Measurements from ENCODE around the gene DDX1.

The DDX1 gene

DNA sequence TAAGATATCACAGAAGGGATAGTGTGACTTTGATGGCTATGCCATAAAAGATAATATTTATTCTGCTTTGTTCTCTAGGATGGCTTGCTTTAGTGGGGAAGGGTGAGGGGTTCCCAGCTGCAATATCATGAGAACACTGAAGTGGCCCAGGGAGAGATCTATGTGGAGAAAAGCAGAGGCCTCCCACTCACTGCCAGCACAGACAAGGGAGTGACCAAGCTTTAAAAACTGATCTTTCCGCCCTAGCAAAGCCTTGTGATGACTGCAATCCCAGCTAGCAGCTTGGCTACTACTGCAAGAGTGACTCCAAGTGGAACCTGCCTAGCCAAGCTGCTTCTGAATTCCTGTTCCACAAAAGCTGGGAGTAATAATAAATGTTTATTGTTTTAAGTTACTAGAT lies 7.8 kb upstream of the DDX1 start:
- no peaks in the 10 kb centered on the region for H3F3A ChIP-seq (ENCODE audit: low read depth)
- H3K4me3 ChIP-seq (ENCODE audit: low read length, poor library complexity, severe bottlenecking), result no peak overlapping the region
- no peaks in the 10 kb centered on the region for H3K27me3 ChIP-seq (ENCODE audit: insufficient read depth, low read length, poor library complexity, severe bottlenecking)
- H3K4me1 ChIP-seq (ENCODE audit: insufficient read depth, low read length, poor library complexity, severe bottlenecking), result no peaks in the 10 kb centered on the region
- H2AFZ ChIP-seq (ENCODE audit: low read length), result no peak overlapping the region
- no peaks in the 10 kb centered on the region for H3K36me3 ChIP-seq (ENCODE audit: insufficient read depth, low read length)
- no peaks in the 10 kb centered on the region for H4K20me1 ChIP-seq (ENCODE audit: insufficient read depth, low read length, poor library complexity, severe bottlenecking)
- no peak overlapping the region for H3K4me2 ChIP-seq (ENCODE audit: low read depth, low read length, poor library complexity, severe bottlenecking)
- H3K9me3 ChIP-seq (ENCODE audit: insufficient read depth, low read depth, low read length), result no peaks in the 10 kb centered on the region
- H3K9ac ChIP-seq (ENCODE audit: low read depth, low read length, poor library complexity, severe bottlenecking), result no peak overlapping the region
- TF ChIP-seq EZH2phosphoT487 (IDR thresholded peaks at IDR 0.05; ENCODE audit: borderline replicate concordance), result no peak
- TF ChIP-seq, protein P1, sequence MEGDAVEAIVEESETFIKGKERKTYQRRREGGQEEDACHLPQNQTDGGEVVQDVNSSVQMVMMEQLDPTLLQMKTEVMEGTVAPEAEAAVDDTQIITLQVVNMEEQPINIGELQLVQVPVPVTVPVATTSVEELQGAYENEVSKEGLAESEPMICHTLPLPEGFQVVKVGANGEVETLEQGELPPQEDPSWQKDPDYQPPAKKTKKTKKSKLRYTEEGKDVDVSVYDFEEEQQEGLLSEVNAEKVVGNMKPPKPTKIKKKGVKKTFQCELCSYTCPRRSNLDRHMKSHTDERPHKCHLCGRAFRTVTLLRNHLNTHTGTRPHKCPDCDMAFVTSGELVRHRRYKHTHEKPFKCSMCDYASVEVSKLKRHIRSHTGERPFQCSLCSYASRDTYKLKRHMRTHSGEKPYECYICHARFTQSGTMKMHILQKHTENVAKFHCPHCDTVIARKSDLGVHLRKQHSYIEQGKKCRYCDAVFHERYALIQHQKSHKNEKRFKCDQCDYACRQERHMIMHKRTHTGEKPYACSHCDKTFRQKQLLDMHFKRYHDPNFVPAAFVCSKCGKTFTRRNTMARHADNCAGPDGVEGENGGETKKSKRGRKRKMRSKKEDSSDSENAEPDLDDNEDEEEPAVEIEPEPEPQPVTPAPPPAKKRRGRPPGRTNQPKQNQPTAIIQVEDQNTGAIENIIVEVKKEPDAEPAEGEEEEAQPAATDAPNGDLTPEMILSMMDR (conservative IDR thresholded peaks at IDR 0.05; ENCODE audit: low read length), result no peak
- no peaks in the 10 kb centered on the region for H3K9me2 ChIP-seq (replicated peaks; ENCODE audit: low read depth, low read length)
- no peaks in the 10 kb centered on the region for H3K79me2 ChIP-seq (ENCODE audit: insufficient read depth, low read length)

DNA sequence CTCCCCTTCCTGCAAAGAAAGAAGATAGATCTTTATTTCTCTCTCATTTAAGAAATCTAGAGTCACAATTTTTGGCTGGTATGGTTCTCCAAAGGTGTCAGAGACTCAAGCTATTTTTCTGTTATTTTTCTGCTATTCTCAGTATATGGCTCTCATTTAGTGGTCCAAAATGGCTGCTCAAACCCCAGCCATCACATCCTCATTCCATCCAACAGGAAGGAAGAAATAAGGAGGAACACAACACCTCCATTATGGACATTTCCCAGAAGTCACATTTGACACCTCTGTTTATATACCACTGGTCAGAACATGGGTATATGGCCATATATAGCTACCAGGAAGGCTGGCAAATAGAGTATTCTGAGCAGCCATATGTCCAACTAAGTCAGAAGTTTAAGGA lies 7.4 kb upstream of the DDX1 start:
- Histone ChIP-seq H2AFZ (ENCODE audit: low read length) (no peak overlapping the region), H3K4me1 (ENCODE audit: insufficient read depth, low read length, poor library complexity, severe bottlenecking) (no peaks in the 10 kb centered on the region), H3K36me3 (ENCODE audit: insufficient read depth, low read length) (no peaks in the 10 kb centered on the region), H3K9me2 (replicated peaks; ENCODE audit: low read depth, low read length) (no peaks in the 10 kb centered on the region), H3K27me3 (ENCODE audit: insufficient read depth, low read length, poor library complexity, severe bottlenecking) (no peaks in the 10 kb centered on the region), H3K79me2 (ENCODE audit: insufficient read depth, low read length) (no peaks in the 10 kb centered on the region), H4K20me1 (ENCODE audit: insufficient read depth, low read length, poor library complexity, severe bottlenecking) (no peaks in the 10 kb centered on the region), H3K9me3 (ENCODE audit: insufficient read depth, low read depth, low read length) (no peaks in the 10 kb centered on the region), H3K4me3 (ENCODE audit: low read length, poor library complexity, severe bottlenecking) (no peak overlapping the region), H3K9ac (ENCODE audit: low read depth, low read length, poor library complexity, severe bottlenecking) (no peak overlapping the region), H3F3A (ENCODE audit: low read depth) (no peaks in the 10 kb centered on the region), H3K4me2 (ENCODE audit: low read depth, low read length, poor library complexity, severe bottlenecking) (no peak overlapping the region)
- TF ChIP-seq EZH2phosphoT487 (IDR thresholded peaks at IDR 0.05; ENCODE audit: borderline replicate concordance), result no peak
- TF ChIP-seq, protein P1 (conservative IDR thresholded peaks at IDR 0.05; ENCODE audit: low read length), result no peak

DNA sequence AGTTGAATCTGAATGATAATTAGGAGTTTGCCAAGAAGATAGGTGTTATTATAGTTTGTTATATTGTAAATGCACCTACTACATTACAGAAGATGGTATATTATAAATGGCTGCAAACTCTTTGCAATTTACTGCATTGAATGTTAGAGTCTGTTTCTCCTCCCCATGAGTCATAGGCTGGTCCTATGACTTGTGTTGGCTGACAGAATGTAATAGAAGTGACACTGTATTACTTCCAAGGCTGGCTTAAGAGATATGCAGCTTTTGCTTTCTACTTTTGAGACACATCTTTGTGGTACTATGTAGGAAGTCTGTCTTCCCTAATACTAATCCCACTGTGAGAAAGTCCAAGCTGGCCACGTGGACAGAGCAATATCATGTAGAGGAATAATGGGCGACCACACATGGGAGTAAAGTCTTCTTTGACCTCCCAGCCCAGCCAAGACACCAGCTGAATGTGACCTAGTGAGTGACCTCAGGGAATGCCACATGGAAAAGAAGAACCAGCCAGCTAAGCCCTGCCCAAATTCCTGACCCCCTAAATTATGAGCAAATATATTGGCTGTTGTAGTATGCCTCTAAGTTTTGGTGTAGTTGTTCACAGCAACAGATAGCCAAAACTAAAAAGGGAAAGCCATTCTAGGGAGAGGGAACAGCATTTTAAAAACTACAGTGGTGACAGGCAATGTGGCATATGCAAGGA lies 6.8 kb upstream of the DDX1 start:
- Histone ChIP-seq H3K9me2 (replicated peaks; ENCODE audit: low read depth, low read length) (no peaks in the 10 kb centered on the region), H4K20me1 (ENCODE audit: insufficient read depth, low read length, poor library complexity, severe bottlenecking) (no peaks in the 10 kb centered on the region), H3K4me2 (ENCODE audit: low read depth, low read length, poor library complexity, severe bottlenecking) (no peak overlapping the region), H3K79me2 (ENCODE audit: insufficient read depth, low read length) (no peaks in the 10 kb centered on the region), H2AFZ (ENCODE audit: low read length) (no peak overlapping the region), H3K4me1 (ENCODE audit: insufficient read depth, low read length, poor library complexity, severe bottlenecking) (no peaks in the 10 kb centered on the region), H3K36me3 (ENCODE audit: insufficient read depth, low read length) (no peaks in the 10 kb centered on the region), H3K4me3 (ENCODE audit: low read length, poor library complexity, severe bottlenecking) (no peak overlapping the region), H3K9ac (ENCODE audit: low read depth, low read length, poor library complexity, severe bottlenecking) (no peak overlapping the region), H3K27me3 (ENCODE audit: insufficient read depth, low read length, poor library complexity, severe bottlenecking) (no peaks in the 10 kb centered on the region), H3K9me3 (ENCODE audit: insufficient read depth, low read depth, low read length) (no peaks in the 10 kb centered on the region), H3F3A (ENCODE audit: low read depth) (no peaks in the 10 kb centered on the region)
- TF ChIP-seq, protein P1 (conservative IDR thresholded peaks at IDR 0.05; ENCODE audit: low read length), result no peak
- TF ChIP-seq EZH2phosphoT487 (IDR thresholded peaks at IDR 0.05; ENCODE audit: borderline replicate concordance), result no peak

Data from Loucy (cell line).